ENCODE data around the gene FILIP1L.

Gene FILIP1L

GRCh38 chr3:99972380-99973104, 141.8 kb downstream of the FILIP1L start:
- no peak for DNase-seq (ENCODE audit: low read depth)

DNA sequence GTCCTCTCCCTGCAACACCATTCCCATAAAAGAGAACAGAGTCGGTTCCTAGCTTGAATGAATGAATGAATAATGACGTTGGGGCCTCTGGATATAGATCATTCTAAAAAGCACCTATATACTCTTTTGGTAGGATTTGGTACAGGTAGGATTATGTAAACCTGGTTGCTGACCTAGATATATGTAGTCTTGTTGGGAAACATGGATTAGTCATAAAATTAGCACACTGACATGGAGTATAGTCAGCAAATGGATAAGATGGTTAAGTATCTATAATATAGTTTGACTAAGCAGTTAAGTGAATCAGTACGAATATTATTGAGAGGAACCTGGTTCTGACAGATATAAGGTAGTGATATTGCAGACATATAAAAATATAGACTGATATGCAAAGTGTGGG, 142.5 kb downstream of the FILIP1L start:
- DNase-seq (ENCODE audit: low read depth) = no peak

DNA sequence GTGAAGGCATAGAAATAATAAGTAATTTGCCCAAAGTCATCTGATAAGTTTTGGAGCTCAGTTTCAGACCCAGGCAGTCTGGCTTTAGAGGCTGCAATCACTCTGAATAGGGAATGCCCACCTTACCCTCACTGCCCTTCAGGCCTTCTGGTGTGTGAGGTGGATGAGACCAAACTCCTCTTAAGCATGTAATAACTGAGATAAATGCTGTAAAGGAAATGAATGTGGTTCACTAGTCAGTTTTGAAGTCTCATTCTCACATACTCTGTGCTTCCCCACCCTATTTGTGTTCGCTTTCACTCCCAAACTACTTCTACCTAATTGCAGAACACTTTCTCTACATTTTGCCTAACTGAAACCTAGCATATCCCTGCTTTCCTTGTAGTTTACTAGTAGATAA, 144.1 kb downstream of the FILIP1L start:
- DNase-seq (ENCODE audit: low read depth) = no peak

DNA sequence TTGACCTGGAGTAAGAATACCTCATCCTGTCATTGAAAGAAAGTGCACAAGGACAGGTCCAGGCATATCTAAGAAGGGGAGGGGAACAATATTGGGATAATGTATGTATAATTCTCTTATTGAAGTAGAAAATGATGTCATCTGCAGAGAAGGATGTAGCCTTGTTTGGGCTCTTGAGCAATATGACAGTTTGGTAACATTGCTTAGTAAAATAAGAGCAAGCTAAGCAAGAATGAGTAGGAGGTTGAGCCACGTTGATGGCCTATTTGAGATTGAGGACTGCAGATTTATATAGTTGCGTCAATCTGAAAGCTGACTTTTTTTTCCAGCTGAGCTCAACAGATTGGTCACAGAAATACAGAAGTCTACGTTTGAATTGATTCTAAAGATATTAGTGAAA, 145.2 kb downstream of the FILIP1L start:
- no peak for DNase-seq (ENCODE audit: low read depth)

DNA sequence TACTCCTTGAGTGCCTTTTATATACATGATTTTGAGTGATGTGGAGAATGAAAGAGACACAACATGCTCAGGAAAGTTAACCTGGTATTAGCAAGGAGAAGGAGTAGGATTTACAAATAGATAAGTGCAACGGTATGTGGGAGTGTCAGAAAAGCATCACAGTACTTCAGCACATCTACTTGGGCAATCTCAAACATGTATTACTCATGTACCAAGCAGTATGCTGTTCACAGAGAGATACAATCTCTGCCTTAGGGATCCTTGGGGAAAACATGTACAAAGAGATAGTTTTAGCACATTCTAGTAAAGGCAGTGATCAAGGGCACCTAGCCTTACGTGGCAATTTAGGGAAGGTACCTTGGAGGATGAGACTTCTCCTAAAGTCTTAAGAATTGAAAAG, 146.5 kb downstream of the FILIP1L start:
- no peak for DNase-seq (ENCODE audit: low read depth)

DNA sequence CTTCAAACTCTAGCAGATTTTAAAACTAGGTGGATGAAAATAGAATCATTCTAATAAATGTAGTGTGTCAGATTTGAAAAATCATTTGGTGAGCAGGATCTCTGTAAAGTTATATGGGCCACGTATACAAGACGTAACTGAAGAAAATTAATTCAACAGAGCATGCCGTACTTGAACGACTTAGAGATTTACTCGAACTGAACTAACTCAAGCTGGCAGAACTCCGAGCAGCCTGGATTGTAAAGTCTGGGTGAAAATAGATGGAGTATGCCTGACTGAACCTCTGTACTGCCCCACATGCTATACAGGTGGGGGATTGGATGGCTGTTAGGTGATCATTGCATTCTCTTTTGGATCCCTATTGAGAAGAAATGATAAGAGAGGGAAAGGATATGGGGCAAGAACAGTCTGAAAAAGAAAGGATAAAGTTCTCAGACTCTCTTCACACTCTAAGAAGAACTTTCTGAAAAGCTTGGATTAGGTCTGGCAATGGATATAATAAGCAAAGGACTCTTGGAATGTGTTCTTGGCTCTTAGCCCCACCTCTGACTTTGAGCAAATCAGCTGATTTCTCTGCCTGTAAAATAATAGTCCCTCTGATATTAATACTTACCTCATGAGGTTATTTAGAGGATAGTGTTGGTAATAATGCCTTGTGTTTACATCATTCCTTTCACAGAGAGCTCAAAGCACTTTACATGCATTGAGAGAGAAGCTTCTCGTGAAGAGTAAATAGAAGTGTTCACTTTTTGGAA, 147.5 kb downstream of the FILIP1L start:
- DNase-seq (ENCODE audit: low read depth) = no peak

DNA sequence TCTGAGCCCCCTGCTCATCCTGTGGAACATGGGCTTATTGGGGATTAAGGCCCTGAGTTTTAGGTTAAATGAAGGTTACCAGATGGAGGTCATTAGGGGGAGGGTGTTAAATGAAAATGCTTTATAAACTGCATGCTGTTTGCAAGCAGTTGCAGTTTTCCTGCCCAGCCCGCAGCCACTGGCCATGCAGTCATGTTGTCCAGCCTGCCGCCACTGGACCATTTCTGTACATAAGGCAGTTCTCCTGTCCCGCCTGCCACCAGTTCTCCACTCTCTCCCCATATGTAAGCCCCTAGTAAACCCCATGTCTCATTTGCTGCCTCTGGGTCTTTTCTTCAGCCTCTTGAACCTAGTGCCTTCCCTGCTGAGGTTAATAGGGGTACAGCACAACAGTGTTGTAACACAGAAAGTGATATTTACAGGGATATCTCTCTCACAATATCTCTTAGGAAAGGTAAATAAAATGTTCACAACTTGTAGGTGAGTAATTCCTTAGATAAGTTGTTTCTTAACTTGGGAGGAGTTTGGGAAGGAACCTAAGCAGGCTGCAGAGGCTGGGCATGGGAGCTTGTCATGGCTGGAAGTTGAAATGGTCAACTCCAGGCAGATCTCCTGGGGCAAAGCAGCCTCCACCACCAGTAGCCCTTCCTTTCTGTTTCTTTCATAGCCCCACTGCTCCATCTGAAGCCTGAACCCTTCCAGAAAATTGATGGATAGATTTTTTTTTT, 148.5 kb downstream of the FILIP1L start:
- DNase-seq (ENCODE audit: low read depth) = no peak

- no peak for DNase-seq (ENCODE audit: low read depth)
Measured at GRCh38 chr3:99965077-99965476, 149.2 kb downstream of the FILIP1L start.

- no peak for DNase-seq (ENCODE audit: low read depth)
Measured at GRCh38 chr3:99962703-99963102, 151.6 kb downstream of the FILIP1L start.

- DNase-seq (ENCODE audit: low read depth) = no peak
Measured at GRCh38 chr3:99961756-99962515, 152.4 kb downstream of the FILIP1L start.

DNA sequence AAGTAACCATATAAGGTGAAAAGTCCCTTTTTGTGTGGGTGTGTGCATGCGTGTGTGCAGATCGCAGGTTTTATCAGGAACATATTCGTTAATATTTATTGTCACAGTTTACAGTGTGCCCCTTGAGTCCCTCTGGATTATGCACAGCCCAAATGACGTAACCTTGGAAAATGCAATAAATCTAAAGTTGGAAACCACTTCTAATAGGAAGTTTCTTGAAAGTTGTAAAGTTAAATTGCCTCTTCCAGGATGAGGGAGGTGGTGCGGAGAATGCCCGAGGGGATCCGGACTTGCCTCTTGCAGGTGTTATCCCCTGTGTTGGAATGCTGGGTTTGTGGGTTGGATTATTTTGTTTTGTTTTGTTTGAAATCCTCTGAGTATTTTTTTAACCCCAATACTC, 153.4 kb downstream of the FILIP1L start:
- no peak for DNase-seq (ENCODE audit: low read depth)

DNA sequence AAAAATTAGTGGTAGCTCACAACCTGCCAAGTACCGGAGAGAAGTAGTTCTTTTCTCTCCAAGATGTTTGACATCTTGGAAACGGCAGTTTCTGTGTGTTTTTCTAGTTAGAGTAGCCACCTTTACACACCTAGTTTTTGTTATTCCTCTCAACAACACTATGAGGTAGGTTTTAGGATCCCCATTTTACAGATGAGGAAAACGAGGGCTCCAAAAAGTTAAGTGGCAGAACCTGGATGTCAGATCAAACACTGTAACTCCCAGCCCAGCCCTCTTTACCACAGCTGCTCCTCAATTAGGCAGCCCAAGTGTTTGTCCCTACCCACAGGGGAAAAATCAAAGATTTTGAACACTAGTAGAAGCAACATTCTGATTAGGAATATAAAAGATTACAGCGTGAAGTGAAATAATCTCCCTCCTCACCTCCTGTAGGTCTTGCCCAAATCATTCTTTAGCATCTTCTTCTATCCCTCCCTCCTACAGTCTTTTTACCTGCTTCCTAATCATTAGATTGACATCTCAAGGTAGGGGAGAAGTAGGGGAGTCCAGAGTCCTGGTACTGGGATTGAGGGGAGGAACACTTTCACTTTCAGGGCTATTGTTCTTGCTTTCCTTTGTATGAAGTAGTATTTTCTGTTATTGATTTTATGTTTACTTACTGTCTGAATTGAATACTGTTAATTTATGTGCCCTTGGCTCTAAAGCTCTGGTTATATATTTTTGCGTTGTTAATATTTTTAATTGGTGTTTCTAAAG, 154.0 kb downstream of the FILIP1L start:
- DNase-seq (ENCODE audit: low read depth) = no peak

GRCh38 chr3:99958222-99958912, 155.9 kb downstream of the FILIP1L start:
- no peak for DNase-seq (ENCODE audit: low read depth)

DNA sequence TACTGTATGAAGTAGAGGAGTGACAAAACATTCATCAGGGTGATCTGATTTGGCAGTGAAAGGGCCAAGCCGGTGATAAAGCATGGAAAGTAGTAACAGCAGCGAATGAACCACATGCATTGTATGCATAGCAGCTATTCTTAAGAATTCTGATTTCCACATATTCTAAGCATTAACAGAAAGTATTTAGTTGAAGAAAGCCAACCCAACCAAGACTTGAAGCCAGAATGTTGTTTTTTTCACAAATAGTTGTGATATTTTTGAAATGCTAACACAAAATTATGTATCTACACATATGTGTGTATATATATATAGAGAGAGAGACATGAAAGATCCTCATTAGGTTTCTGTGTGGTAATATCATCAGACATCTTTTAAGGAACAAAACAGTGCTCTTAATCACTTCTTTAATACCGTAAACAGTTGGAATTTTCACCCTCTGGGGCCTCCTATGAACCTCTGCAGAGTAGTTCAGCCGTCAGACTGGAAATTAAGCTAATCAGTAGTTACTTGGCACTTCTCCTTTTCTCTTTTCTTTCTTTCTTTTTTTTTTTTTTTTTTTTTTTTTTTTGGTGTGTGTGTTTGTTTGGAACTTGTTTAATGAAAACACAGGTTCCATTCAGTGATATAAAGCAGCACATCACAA, 157.0 kb downstream of the FILIP1L start:
- DNase-seq (ENCODE audit: low read depth) = no peak

- DNase-seq (ENCODE audit: low read depth) = no peak
Measured at GRCh38 chr3:99955773-99956562, 158.3 kb downstream of the FILIP1L start.

DNA sequence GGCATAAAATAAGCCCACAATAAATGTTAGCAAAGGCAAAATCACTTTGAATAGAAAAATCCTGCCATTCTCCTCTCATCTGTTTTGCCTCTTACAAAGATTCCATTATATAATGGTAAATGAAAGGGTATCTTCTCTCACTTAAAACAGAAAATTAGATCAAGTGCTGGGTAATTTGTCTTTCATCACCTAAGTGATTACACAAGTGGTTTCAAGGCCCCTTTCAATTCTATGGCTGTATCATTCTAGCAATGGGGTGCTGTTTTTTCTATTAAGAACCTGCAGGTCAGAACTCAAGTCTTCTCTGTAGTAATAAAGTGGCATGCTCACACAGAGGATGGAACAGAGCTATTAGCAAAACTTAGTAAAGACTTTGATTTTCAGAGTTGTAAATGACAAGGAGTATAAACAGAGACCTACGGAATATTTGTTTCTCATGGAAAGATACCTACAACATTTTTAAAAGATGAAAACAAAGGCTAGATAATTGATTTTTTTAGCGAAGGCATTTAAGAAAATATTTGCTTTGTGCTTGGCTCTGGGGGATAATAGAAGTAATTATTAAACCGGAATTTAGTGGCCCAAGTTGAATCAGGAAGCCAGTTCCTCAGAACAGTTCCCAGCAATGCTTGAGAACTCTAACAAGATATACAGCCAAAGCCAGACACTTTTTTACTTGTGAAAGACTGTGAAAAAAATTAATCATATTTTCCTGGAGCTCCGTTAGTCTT, 159.2 kb downstream of the FILIP1L start:
- DNase-seq (ENCODE audit: low read depth) = no peak

DNA sequence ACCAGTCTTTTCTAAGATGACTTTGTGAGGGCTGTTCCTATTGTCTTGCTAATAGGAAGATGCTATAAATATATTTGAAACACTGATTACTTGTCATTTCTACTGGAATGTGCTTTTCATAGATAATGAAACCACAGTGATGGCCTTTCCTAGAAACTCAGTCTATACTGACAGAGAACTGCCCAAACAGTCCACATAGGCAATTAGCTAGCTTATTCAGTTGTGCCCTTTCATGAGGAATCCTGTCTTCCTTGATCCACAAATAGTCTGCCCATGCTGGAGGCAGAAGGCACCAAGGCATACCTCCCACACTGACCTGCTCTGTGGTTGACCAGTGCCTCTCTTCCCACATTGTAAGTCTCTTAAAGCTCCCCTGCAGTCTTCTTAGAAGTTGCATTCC, 160.7 kb downstream of the FILIP1L start:
- DNase-seq (ENCODE audit: low read depth) = no peak

- DNase-seq (ENCODE audit: low read depth) = no peak
Measured at GRCh38 chr3:99952306-99952705, 162.0 kb downstream of the FILIP1L start.

GRCh38 chr3:99951701-99952100, 162.6 kb downstream of the FILIP1L start:
- no peak for DNase-seq (ENCODE audit: low read depth)
